ENCODE data around the gene LGI1.

DNA sequence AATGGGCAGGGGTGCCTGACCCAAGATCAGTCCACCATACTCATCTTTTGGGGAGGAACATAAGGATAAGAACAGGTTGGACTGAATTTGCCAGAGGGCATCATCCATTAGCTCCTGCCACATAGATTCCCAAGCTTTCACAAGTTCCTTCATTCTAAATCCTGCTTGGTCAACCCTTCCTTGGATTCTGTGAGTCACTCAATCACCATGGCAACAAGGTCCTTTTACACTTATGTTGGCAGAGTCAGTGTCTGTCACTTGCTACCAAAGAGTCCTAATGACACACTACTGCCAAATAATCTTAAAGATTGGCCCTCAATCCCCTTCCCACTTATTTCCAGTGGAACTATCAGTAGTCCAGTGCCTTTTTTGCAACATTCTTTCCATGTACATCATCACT lies 5.0 kb upstream of the LGI1 start:
- TF ChIP-seq EZH2 (IDR thresholded peaks at IDR 0.05; ENCODE audit: insufficient read depth, poor library complexity, severe bottlenecking) (no peak), EZH2phosphoT487 (IDR thresholded peaks at IDR 0.05; ENCODE audit: insufficient read depth, low read depth) (no peak)
